HG03064 (cell line): ENCODE measurements around the gene LRRC14B.

Experiments used
- ATAC-seq: cut with Tn5 transposase; IDR thresholded peaks from one replicate; pipeline ENCODE4 v1.9.1; 2021; ENCODE audit warnings: low read depth; ENCODE audit not compliant: unreplicated experiment

Gene LRRC14B

DNA sequence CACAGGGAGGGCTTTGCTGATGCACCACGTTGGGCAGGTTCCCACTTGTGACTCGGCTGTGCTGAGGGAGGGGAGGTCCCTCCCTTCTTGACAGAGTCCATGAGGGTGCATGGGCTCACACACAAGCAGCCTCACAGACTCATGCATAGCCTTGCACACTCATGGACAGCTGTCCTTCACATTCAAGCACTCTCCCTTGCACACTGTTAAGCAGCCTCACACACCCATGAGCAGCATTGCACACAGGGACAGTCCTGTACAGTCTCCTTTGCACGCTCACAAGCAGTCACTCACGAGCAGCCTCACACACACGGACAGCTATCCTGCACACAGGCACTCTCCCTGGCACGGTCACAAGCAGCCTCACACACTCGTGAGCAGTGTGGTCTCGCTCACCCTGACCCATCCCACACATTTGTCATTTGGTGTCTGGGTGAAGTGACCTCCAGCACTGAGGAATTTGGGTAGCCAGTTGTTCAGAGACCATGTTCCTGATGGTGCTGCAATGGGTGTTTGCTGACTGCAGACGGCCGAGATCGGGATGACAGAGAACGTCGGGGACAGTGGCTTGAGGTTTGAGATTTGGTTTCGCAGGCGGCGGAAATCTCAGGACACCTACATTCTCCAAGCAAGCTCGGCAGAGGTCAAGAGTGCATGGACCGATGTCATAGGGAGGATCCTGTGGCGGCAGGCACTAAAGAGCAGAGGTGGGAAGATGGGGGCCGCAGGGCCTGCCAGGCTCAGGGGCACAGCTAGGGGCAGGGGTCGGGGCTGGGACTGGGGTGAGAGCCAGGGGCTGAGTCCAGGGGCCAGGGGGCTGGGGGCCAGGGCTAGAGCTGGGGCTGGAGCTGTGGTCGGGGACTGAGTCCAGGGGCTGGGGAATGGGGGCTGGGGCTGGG, 17.7 kb upstream of the LRRC14B start:
- ATAC-seq: no peak

DNA sequence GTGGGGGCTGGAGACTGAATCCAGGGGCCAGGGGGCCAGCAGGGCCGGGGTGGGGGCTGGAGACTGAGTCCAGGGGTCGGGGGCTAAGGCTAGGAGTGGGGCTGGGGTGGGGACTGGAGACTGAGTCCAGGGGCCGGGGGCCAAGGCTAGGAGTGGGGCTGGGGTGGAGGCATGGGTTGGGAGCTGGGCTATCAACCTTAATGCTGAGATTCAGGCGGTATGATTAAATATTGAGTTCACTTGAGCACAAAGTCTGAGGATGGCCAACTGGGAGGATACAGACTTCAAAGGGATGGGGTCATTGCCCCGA, 17.0 kb upstream of the LRRC14B start:
- no peak for ATAC-seq

GRCh38 chr5:174876-175465, 16.3 kb upstream of the LRRC14B start:
- ATAC-seq: no peak

DNA sequence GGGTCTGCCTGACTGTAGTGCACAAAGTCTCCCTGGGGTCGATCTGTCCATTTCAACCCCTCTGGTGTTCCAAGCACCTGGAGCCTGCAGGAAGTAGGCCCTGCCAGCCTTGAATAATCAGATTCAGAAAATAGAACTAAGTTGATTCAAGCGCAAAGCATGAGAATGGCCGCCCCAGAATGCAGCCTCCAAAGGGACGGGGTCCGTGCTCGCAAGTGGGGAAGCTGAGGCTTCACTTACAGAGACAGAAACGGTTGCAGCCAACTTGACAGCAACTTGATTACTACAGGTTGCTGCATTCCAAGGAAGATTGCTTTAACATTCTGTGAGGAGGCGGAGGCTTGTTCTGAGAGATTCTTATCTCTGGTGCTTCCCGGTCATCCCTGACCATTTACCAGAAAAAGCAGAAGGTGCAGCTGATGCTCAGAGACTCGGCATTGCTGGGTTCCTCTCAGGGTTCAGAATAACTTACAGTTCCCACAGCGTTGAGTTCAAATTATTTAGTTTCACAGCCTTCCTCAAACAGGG, 14.9 kb upstream of the LRRC14B start:
- ATAC-seq: no peak

- ATAC-seq: no peak
These were observed 13.2 kb upstream of the LRRC14B start for GRCh38 chr5:178110-178509.

- no peak for ATAC-seq
These were observed 11.9 kb upstream of the LRRC14B start for GRCh38 chr5:179401-179800.

- ATAC-seq: no peak
These were observed 10.9 kb upstream of the LRRC14B start for GRCh38 chr5:180286-180918.

DNA sequence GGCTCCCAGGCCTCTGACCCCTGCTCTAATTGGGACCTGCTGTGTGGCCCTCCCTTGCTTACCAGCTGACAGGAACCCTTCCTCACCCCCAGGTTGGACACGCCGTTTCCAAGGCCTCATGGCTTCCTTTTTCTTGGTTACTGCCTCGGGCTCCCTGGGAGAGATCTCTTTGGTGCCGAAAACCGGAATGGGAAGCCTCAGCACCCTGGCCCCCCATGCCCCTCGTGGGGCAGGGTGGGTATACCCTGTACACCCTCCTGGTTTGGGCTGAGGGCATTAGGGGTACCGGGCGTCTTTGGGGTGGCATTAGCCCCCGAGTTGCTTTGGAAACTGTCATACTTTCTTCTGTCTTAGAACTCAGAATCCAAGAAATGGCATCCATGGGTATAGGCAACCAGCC, 10.1 kb upstream of the LRRC14B start:
- no peak for ATAC-seq

DNA sequence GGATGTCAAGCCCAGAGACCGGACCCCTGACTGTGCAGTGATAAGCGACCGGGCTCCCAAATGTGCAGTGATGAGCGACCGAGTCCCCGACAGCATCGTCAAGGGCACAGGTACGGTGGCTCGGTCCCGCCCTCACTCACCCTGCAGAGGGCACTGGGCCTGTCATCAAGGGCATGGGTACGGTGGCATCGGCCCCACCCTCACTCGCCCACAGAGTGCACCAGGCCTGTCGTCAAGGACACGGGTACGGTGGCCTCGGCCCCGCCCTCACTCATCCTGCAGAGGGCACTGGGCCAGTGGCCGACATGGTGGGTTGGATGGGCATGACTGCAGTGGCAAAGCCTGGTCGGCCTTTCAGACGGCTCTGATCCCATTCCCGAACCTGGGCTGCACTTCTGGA, 9.7 kb upstream of the LRRC14B start:
- ATAC-seq: no peak

DNA sequence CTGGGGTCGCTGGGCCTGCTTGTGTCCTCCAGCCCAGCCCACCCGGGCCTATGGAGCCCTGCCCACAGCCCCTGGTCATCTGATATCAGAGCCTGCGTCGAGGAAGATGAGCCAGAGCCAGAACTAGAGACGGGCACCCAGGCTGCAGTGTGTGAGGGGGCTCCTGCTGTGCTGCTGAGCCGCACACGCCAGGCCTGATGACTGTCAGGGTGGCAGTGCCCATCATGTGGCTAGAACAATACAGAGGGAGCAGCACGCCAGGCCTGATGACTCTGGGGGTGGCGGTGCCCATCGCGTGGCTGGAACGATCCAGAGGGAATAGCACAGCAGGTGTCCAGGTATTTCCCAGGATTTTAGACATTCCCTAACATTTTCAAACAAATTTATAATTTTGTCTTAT, 9.2 kb upstream of the LRRC14B start:
- no peak for ATAC-seq

GRCh38 chr5:184471-184870, 6.8 kb upstream of the LRRC14B start:
- no peak for ATAC-seq

DNA sequence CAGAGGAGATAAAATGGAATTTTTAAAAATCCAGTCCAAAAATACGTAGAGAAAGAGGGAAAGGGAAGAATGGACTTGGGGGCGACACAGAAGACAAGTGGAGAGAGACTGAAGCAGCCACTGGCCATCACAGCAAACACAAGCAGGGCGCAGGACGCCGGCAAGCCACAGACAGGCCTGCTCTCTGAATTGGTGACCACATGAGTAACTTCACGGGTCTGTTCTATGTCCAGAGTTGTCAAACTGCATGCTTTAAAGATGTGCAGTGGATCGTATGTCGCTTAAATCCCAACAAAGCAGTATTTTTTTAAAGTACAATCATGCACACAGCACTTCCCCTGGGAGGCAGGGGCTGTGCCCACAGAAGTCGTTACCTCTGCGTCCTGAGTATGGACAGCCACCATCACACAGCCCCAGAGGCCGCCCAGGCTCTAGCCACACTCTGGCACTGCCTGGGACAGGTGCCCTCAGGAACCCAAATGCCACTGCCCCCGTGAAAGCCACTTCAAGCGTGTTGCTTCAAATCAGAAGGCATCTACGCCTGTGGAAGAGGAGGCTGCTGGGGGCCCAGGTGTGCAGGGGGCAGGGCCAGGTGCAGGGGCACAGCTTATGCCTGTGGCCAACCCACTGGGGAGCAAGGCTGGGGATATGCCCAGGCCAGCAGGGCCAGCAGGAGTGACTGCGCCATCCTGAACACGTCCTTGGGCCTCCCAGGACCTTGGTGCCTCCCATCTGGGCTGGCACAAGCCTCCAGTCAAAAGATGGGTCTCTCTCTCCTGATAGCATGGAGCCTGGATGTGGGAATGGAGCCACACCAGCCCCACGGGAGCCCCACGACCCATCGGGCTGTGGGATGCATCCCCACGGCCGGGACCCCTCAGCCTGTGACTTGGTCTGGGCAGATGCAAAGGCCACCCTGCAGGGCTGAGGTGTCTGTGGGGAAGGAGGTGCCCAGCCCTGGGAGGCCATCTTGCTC, 5.9 kb upstream of the LRRC14B start:
- ATAC-seq: no peak

GRCh38 chr5:186091-187041, 4.9 kb upstream of the LRRC14B start:
- no peak for ATAC-seq

GRCh38 chr5:187042-187431, 4.3 kb upstream of the LRRC14B start:
- ATAC-seq: no peak

DNA sequence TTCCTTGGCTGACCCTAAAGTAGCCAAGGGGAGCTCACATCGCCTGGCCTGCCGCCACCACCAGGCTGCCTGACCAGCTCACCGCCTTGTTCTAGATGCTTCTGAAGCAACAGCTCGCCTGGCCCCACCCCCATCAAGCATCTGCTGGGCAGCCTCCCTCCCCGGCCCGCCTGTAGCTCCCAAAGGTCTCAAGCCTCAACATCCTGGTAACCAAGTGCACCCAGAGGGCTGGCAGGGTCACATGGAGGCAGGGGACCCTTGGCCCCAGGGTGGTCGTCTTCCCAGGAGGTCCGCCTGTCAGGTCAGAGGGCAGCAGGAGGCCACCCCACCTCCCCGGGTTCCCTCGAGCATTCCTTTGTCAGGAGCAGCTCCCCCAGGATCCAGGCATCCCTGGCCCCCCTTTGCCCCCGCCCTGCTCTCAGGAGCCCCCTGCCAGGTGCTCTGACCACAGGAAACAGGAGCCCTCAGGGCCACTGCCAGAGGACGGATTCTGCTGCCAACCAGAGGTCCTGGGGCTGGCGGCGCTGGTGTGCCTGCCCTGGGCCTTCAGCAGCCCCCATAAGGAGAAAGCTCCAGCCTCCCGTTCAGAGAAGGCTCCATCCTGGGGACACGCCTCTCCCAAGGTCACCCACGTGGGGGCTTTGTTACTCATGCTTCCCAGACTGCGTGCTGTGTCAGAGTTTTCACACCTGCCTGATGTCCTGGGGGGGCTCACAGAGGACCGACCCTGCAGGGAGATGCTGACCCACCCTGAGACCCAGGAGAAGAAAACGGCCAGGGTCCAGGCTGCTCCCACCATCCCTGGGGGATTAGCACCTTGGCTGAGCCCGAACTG, 3.5 kb upstream of the LRRC14B start:
- no peak for ATAC-seq

DNA sequence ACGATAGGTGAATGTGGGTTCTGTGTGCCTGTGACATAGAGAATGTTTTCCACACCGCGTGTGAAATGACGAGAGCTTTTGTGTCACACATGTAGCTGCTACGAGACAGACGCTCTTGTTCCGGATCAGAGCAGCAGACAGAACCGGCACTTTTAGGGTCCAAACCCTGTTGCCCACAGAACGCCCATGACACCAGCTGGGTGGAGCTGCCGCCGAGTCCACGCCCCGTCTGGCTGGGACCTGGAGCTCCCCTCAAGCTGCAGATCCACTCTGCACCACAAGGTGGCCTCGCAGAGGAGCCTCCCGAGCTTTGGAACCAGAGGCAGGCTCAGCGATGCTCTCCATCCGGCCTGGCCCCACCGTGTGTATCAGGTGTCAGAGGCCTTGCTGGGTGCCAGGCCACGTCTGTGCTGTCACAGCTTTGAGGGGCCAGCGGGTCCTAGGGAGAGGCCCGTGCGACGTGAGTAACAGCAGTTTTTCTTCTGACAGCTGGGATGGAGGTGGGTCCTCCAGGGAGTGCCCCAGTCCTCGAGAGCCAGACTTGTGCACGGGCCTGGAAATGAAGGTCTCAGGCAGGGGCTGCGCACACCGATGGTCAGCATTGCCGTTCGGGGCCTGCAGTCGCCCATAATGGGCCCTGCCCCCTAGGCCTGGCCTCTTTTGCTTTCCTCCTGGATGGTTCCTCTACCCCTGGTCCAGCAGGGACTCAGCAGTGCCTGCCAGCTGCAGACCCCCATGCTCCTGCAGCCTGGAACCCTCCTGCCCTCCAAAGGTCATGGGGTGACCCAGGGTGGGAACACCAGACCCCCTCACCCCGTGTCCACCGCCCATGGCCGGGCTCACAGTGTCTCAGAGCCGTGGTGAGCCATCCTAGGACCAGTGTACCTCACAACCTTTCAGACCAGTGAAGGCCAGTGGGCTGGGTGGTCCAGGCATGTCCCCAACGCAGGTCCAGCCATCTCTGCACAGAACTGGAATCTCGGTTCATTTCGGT, 2.5 kb upstream of the LRRC14B start:
- peak; percentile 72 for ATAC-seq

DNA sequence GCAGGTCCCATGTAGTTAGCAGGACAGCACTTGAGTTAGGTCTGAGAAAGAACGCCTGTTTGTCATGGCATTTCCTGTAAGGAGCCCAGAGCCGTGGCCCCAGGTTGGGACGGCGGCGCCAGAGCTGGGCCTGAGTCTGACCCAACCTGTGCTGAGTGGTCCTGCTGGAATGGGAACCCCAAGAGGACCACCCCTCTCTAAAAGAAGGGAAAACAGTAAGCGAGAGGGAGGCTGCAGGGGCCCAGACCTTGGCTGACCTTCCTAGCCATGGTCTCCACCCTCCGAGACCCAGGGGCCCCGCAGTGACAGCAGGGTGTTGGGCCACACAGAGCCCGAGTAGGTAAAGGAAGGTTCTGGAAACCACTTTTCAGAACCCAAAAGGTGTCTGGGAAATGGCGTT, 1.8 kb upstream of the LRRC14B start:
- ATAC-seq: no peak
